HS-27A (cell line): ENCODE results near the gene CABP5.

Experiments used
- DNase-seq: peaks from one replicate; pipeline ENCODE4 v3.0.0-alpha.2; 2012; ENCODE audit warnings: low read depth, missing footprints

The CABP5 gene

GRCh38 chr19:48030073-48030472, 13.8 kb downstream of the CABP5 start:
- DNase-seq = no peak

DNA sequence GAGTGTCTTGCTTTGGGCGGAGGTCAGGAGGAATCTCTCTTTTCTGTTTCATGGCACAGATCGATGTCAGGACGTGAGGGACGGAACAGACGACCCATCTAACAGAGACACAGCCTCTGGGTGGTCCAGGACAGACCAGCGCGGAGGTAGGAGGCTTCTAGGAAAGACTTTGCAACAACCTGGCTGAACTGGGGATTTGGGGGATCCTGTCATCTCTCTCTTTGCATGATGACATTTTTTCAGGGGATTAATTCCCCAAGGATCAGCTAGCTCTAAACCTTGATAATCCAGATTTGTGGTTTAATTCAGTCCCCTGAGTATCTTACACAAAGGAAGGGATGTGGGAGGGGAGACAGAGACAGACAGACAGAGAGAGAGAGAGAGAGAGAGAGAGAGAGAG, 14.4 kb downstream of the CABP5 start:
- DNase-seq = no peak

GRCh38 chr19:48025480-48025879, 18.4 kb downstream of the CABP5 start:
- DNase-seq = no peak

DNA sequence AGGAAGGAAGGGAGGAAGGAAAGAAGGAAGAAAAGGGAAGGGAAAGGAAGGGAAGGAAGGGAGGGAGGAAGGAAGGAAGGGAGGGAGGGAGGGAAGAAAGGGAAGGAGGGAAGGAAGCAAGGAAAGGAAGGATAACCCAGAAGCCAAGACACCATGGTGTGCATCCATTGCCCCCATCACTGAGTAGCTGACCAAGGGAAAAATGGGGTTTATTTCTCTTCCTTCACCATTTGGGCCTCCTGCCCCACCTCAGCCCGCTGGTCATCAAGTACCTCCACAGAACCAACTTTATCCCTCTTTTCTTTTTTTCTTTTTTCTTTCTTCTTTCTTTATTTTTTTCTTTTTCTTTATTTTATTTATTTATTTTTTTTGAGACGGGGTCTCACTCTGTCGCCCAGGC, 20.4 kb downstream of the CABP5 start:
- no peak for DNase-seq

GRCh38 chr19:48023011-48023410, 20.9 kb downstream of the CABP5 start:
- no peak for DNase-seq

- DNase-seq = no peak
Measured at GRCh38 chr19:48020686-48021085, 23.2 kb downstream of the CABP5 start.

GRCh38 chr19:48010932-48011758, 32.7 kb downstream of the CABP5 start:
- DNase-seq = no peak

DNA sequence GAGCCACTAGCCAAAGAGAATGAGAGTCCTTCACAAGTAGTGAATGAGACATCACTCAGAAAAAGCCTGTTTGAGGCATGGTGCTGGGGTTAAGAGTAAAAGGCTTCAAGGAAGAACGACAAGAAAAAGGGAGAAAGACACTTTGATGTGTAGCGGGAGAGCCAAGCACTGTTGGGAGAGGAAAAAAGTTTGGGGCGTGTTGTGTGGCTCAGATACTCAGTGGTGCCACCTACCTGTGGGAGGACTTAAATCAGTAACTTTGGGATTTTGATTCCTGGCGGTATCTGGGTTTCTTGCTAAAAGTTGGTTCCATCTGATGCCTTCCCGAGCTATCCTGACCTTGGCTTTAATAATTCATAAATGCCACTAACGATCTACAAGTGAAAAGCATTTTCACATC, 37.1 kb downstream of the CABP5 start:
- DNase-seq = no peak

GRCh38 chr19:48004236-48004635, 39.6 kb downstream of the CABP5 start:
- DNase-seq = no peak

DNA sequence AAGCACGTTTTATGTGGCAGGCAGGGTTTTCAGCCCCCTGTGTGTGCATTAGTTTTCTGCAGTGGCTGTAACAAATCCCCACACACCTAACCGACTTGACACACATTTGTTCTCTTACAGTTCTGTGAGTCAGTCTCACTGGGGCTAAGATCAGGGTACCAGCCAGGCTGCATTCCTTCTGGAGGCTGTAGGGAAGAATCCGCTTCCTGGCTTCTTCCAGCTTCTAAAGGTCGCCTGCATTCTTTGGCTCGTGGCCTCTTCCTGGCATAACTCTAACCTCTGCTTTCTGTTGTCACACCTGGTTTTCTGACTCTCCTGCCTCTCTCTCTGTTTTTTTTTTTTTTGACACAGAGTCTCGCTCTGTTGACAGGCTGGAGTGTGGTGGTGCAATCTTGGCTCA, 43.0 kb downstream of the CABP5 start:
- DNase-seq = no peak

DNA sequence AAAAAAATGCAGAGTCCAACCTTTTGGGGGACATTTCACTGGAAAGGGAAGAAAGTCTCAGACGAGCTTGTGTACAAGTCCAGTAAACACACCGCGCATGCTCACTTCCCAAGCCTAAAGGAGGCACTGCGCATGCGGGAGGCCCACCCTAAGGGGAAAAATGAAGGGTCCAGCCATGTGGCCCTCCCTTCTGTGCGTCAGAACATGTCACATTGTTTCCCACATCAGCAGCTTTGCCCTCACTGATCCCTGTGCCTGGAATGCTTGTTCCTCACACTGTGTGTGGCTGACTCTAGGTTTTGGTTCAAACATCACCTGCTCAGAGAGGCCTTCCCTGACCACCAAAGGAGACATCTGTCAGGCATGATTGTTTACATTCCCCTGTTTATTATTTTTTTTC, 45.1 kb downstream of the CABP5 start:
- DNase-seq = no peak

DNA sequence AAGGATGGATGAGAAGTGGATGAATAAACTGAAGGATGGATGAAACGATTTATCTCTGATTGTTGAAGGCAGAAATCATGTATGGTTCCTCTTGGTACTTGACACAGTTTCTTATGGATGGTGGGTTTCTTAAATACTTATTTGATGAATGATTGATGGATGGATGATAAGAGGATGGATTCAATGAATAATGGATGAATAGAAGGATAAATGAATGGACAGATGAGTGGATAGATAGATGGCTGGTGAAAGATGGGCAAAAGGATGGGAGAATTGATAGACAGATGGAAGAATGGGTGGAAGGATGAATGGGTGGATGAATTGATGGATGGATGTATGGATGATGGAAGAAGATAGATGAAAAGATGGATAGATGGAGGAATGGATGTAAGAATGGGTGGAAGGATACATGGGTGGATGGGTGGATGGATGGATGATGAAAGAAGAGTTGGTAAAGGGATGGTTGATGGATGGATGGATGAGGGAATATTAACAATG, 47.6 kb downstream of the CABP5 start:
- DNase-seq = no peak

DNA sequence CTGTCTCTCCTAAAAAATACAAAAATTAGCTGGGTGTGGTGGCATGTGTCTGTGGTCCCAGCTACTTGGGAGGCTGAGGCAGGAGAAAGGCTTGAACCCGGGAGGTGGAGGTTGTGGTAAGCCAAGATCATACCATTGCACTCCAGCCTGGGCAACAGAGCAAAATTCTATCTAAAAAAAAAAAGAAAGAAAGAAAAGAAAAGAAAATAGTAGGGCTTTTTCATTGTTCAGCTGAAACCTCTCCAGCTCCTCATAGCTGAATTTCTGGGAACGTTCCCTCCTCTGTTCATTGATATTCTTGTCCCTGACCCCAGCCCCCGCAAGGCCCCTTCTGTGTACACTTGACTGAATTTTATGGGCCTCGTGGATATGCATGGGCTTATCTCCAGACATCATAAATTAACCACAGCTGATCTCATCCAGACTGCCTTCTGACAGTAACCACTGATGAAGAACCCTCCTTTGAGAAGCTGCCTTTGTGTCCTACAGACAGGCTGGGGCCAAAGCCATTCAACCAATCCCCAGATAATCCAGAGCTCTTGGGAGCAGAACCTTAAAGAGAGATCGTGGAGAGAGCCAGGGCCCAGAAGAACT, 49.6 kb downstream of the CABP5 start, which contains the start of gene ELSPBP1:
ELSPBP1 (plus strand) TSS at position 424 of the 594 bp plus-strand sequence. CDS start 14,036 bp downstream, outside the sequence.
- DNase-seq = no peak

- no peak for DNase-seq
Measured at GRCh38 chr19:47992070-47992469, 51.8 kb downstream of the CABP5 start, which contains the start of gene BSPH1. TSS of gene BSPH1 (minus strand) at chr19:47992170. CDS start at chr19:47992081, 89 bp downstream.

GRCh38 chr19:47991191-47991808, 52.6 kb downstream of the CABP5 start:
- DNase-seq = no peak
